Left renal pelvis (tissue), 4 donors: ENCODE data around the gene SLC10A1. TPM values are rescaled to one million over a fixed set of nuclear protein-coding genes. Genes with fewer than 3 reads are reported as not detected.

Source experiments
- DNase-seq, 4 donors: peaks; one replicate each; pipeline ENCODE4 v3.0.0-alpha.2; 2013; ENCODE audit warnings: low read depth in 4 of 4, low spot score in 3 of 4
- polyA plus RNA-seq, 4 donors: library from polyadenylated mRNA; unstranded; fragments of 120-200 nt; gene quantifications; one replicate each; pipeline ENCODE4 v1.2.1, GENCODE V29; 2013; ENCODE audit not compliant: insufficient read length in 4 of 4

SLC10A1 gene
- polyA plus RNA-seq, 4 donors: 0.10 to 0.20 (median 0.14) TPM; not detected in 1

DNA sequence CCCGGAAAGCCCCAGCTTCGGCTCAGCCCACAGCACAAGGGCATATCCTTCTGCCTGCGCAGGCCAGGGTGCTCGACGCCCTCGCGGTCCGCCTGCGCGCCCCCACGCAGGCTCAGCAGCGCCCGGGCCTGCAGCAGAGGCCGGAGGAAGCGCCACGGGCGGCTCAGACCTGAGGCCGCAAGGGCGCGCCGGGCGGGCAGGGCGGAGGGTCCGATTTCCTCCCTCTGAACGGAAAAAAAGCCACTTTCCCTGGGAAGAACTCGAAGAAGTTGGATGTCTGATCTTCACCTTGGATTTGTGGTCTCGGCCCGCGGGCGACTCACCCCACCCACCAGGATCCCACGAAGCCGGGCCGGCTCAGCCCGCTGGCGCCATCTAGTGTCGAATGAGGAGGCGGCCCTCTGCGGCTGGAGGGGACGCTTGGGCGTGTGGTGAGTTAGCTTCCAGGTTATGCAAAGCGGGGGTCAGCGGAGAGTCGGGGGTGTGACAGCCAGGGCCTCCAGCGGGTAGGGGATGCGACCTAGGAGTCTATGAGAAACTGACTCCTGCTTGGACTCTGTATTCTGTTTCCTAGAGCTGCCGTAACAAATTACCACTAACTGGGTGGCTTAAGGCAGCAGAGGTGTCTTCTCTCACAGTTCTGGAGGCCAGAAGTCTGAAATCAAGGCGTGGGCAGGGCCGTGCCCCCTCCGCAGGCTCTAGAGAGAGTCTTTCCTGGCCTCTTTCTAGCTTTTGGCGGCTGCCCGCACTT lies 70.1 kb downstream of the SLC10A1 start:
- DNase-seq: no peak

Other genes with a start within 250 kb of the SLC10A1 start
- under 1 TPM; 0.08 to 0.31 (median 0.12) TPM for gene CCDC177, start 222.4 kb downstream of the SLC10A1 start, polyA plus RNA-seq
- 10 to 100 TPM; 18.5 to 28.3 (median 21.4) TPM for gene SUSD6, start 185.6 kb downstream of the SLC10A1 start, polyA plus RNA-seq
- 100 to 1,000 TPM; 490 to 755 (median 616) TPM for gene SRSF5, start 30.1 kb downstream of the SLC10A1 start, polyA plus RNA-seq
- gene SMOC1, start 82.2 kb upstream of the SLC10A1 start, polyA plus RNA-seq: 1 to 10 TPM; 1.6 to 2.4 (median 2.2) TPM